IMR-90 (cell line): ENCODE measurements around the gene BOLA1. TPM values are rescaled to one million over a fixed set of nuclear protein-coding genes. Genes with fewer than 3 reads are reported as not detected.

Experiments used
- ATAC-seq: fragments of 200-7000 bp; cut with Tn5 transposase; 2 replicates; pipeline ENCODE4 v1.9.1; 2020; ENCODE audit warnings: low read depth, mild to moderate bottlenecking, moderate library complexity
- BruUV-seq: library from RNA; stranded (reverse); fragments of 400-500 nt; replicated peaks from 2 replicates; lab custom pipeline; 2021; lab: Mats Ljungman, UMichigan
- CTCF ChIA-PET: fragments of 300-600 bp; formaldehyde crosslinking; extraction: SDS; loops from one replicate; lab custom pipeline; 2021; ENCODE audit warnings: antibody characterized with exemption; lab: Yijun Ruan, JAX
- POLR2A ChIA-PET: fragments of 300-600 bp; sonication (Branson Sonifier 250); formaldehyde crosslinking; loops from one replicate; lab custom pipeline; 2022; ENCODE audit warnings: antibody characterized with exemption; ENCODE audit not compliant: unreplicated experiment; lab: Charles Lee
- DNase-seq: peaks from one replicate; pipeline ENCODE4 v3.0.0; 2013
- H2AFZ ChIP-seq: replicated peaks from 2 replicates; pipeline ENCODE3; 2013; ENCODE audit warnings: low read length, mild to moderate bottlenecking; ENCODE audit not compliant: poor library complexity
- H2AK5ac ChIP-seq: 2 replicates; pipeline ENCODE4 v1.6.1; 2013; ENCODE audit warnings: low read depth, low read length, inconsistent platforms
- H2AK9ac ChIP-seq: replicated peaks from 2 replicates; pipeline ENCODE3; 2013; ENCODE audit warnings: mild to moderate bottlenecking, low read depth, low read length, moderate library complexity; ENCODE audit not compliant: poor library complexity
- H2BK120ac ChIP-seq: 2 replicates; pipeline ENCODE4 v1.6.1; 2013; ENCODE audit warnings: low read depth, low read length, inconsistent platforms
- H2BK15ac ChIP-seq: 3 replicates; pipeline ENCODE4 v1.6.1; 2013; ENCODE audit warnings: low read depth, low read length, inconsistent platforms
- H2BK20ac ChIP-seq: 2 replicates; pipeline ENCODE4 v1.6.1; 2013; ENCODE audit warnings: low read depth, mild to moderate bottlenecking, inconsistent platforms, low read length, moderate library complexity
- H2BK5ac ChIP-seq: 2 replicates; pipeline ENCODE4 v1.6.1; 2013; ENCODE audit warnings: mild to moderate bottlenecking, low read depth, low read length, inconsistent platforms; ENCODE audit not compliant: poor library complexity, severe bottlenecking
- H3K14ac ChIP-seq: replicated peaks from 2 replicates; pipeline ENCODE4 v1.6.1; 2013; ENCODE audit warnings: low read depth, low read length, inconsistent platforms
- H3K18ac ChIP-seq: 2 replicates; pipeline ENCODE4 v1.6.1; 2013; ENCODE audit warnings: low read depth, low read length, control low read depth
- H3K23ac ChIP-seq: 2 replicates; pipeline ENCODE4 v1.6.1; 2013; ENCODE audit warnings: low read depth, low read length, inconsistent platforms
- H3K27ac ChIP-seq: 2 replicates; pipeline ENCODE4 v1.5.1; 2013; ENCODE audit warnings: mild to moderate bottlenecking, control low read depth, low read length; ENCODE audit not compliant: insufficient read depth
- H3K27me3 ChIP-seq: 2 replicates; pipeline ENCODE4 v1.6.1; 2013; ENCODE audit warnings: low read length; ENCODE audit not compliant: control insufficient read depth, insufficient read depth
- H3K36me3 ChIP-seq: 2 replicates; pipeline ENCODE4 v1.6.1; 2013; ENCODE audit warnings: low read length, mixed read lengths; ENCODE audit not compliant: control insufficient read depth, insufficient read depth
- H3K4ac ChIP-seq: 2 replicates; pipeline ENCODE4 v1.6.1; 2013; ENCODE audit warnings: low read depth, low read length, inconsistent platforms
- H3K4me1 ChIP-seq: 2 replicates; pipeline ENCODE4 v1.6.1; 2013; ENCODE audit warnings: low read length, mixed read lengths; ENCODE audit not compliant: control insufficient read depth, insufficient read depth
- H3K4me2 ChIP-seq: 2 replicates; pipeline ENCODE4 v1.6.1; 2013; ENCODE audit warnings: low read depth, mild to moderate bottlenecking, control low read depth, low read length, moderate library complexity
- H3K4me3 ChIP-seq: 2 replicates; pipeline ENCODE4 v1.5.1; 2013; ENCODE audit warnings: low read depth, mild to moderate bottlenecking, control low read depth, low read length, moderate library complexity; ENCODE audit not compliant: insufficient read depth
- H3K56ac ChIP-seq: 2 replicates; pipeline ENCODE4 v1.6.1; 2013; ENCODE audit warnings: low read length, inconsistent platforms; ENCODE audit not compliant: insufficient read depth; ENCODE audit errors: extremely low read depth
- H3K79me1 ChIP-seq, 2 experiments: 2 replicates each; pipeline ENCODE4 v1.6.1; 2013; ENCODE audit warnings: low read length in 2 of 2, inconsistent platforms in 1 of 2, low read depth in 1 of 2
- H3K9ac ChIP-seq: 2 replicates; pipeline ENCODE4 v1.6.1; 2013; ENCODE audit warnings: low read depth, low read length, control low read depth
- H3K9me1 ChIP-seq: 2 replicates; pipeline ENCODE4 v1.6.1; 2013; ENCODE audit warnings: low read length, inconsistent platforms; ENCODE audit not compliant: insufficient read depth
- H3K9me3 ChIP-seq: 2 replicates; pipeline ENCODE4 v1.6.1; 2013; ENCODE audit warnings: low read length; ENCODE audit not compliant: control insufficient read depth, insufficient read depth
- H4K20me1 ChIP-seq: 2 replicates; pipeline ENCODE4 v1.6.1; 2013; ENCODE audit warnings: low read length, inconsistent platforms; ENCODE audit not compliant: insufficient read depth
- H4K5ac ChIP-seq: 2 replicates; pipeline ENCODE4 v1.6.1; 2013; ENCODE audit warnings: mild to moderate bottlenecking, low read depth, low read length, control low read depth
- H4K8ac ChIP-seq, 2 experiments: 2 replicates each; pipeline ENCODE4 v1.6.1; 2013; ENCODE audit warnings: low read depth in 2 of 2, low read length in 2 of 2, control low read depth in 1 of 2, inconsistent platforms in 1 of 2
- H4K91ac ChIP-seq: 2 replicates; pipeline ENCODE4 v1.6.1; 2013; ENCODE audit warnings: low read depth, low read length, inconsistent platforms; ENCODE audit not compliant: insufficient read depth
- RAD21 ChIP-seq: IDR thresholded peaks from 2 replicates; pipeline ENCODE4 v1.6.1; 2012; ENCODE audit warnings: low read length, improper control_type of control experiment
- RCOR1 ChIP-seq: IDR thresholded peaks from 2 replicates; pipeline ENCODE4 v1.6.1; 2012; ENCODE audit warnings: mild to moderate bottlenecking, low read length, improper control_type of control experiment; ENCODE audit not compliant: insufficient replicate concordance
- WGBS, 2 experiments: methylation state at CpG; one replicate each; pipeline versions ENCODE4 v1.1.5 to v1.1.7; 2013; ENCODE audit warnings: missing lambda C conversion rate in 2 of 2; ENCODE audit not compliant: insufficient read length in 1 of 2; ENCODE audit errors: extremely low coverage in 2 of 2; 5-methylcytosine and 5-hydroxymethylcytosine counted together
- dilution Hi-C: fragments of 300-500 bp; cut with HindIII; formaldehyde crosslinking; loops from one replicate; pipeline ENCODE4 v1.14.3; 2018; ENCODE audit warnings: low sequenced_read_pairs; ENCODE audit not compliant: unreplicated experiment
- in situ Hi-C: fragments of 300-500 bp; cut with MboI; formaldehyde crosslinking; loops from 3 replicates; pipeline ENCODE4 v1.14.3; 2019; ENCODE audit warnings: low sequenced_read_pairs, inconsistent platforms, mixed read lengths
- intact Hi-C: fragments of 100-400 bp; cut with micrococcal nuclease; formaldehyde crosslinking; loops from 2 replicates; pipeline ENCODE4 v1.10.0; 2022
- polyA plus RNA-seq, 3 experiments: library from polyadenylated mRNA; depleted of rRNA; stranded (reverse); fragments of >200 nt; gene quantifications; 2 replicates each; pipeline ENCODE4 v1.2.3, GENCODE V29; 2012; ENCODE audit warnings: low replicate concordance in 1 of 3
- total RNA-seq: library from RNA; depleted of rRNA; stranded (reverse); fragments of >200 nt; gene quantifications from 2 replicates; pipeline ENCODE4 v1.2.3, GENCODE V29; 2012
- TF ChIP-seq, protein P1 (sequence below): conservative IDR thresholded peaks from 2 replicates; pipeline ENCODE4 v1.5.1; 2012; ENCODE audit warnings: mild to moderate bottlenecking, low read depth, low read length, improper control_type of control experiment

The BOLA1 gene
- total and polyA plus RNA-seq, 2 of the 4 experiments (the other 2 are of a cell fraction) = 3.4 to 12.6 TPM

DNA sequence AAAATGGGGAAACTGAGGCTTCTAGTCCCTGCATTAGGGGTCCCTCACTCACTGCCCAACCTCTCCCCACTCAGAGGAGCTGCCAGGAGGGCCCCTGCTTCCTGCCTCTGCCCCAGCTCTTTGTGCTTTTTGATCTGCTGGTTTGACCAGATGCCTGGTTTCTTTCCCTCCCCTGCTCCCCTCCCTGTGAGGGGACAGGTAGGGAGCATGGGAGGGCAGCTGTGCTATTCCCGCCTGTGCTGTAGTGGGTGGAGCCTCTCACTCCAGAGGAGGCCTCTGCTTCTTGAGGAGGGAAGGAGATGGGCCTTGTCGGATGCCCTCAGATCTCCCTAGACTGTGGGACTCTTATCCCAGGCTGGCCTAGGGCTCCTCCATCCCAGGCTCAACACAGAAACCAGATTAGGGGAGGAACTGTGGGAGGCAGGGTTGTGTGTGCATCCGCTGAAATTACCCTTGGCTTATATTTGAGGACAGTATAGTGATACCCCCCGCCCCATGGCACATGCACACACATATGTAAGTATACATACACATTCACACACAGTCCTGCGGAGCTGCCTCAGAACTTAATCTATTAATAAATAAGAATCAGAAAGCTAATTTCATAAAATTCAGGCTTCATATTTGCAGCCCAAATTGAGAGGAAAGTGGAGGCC, 4.6 kb downstream of the BOLA1 start:
- Histone ChIP-seq H3K18ac (no peak overlapping the region), H3K4ac (no peak overlapping the region), H4K8ac (no peak overlapping the region), H3K23ac (no peak overlapping the region), H3K79me1 (peaks cover 0 to 10% of the 10 kb centered on the region in 2 experiments; a peak in 3 of 4 replicates), H3K56ac (no peak overlapping the region), H3K4me3 (no peak overlapping the region), H3K27ac (no peak overlapping the region), H2AK9ac (no peak overlapping the region), H4K91ac (no peak overlapping the region), H2BK20ac (no peak overlapping the region), H3K27me3 (no peaks in the 10 kb centered on the region), H3K9me3 (no peaks in the 10 kb centered on the region), H3K14ac (no peak overlapping the region), H2AFZ (no peak overlapping the region), H4K20me1 (no peaks in the 10 kb centered on the region), H3K9ac (no peak overlapping the region), H3K4me2 (no peak overlapping the region), H4K5ac (no peak overlapping the region), H3K9me1 (peaks cover 8% of the 10 kb centered on the region), H3K4me1 (peaks cover 4% of the 10 kb centered on the region), H3K36me3 (peaks cover 29% of the 10 kb centered on the region), H2BK120ac (no peak overlapping the region), H2AK5ac (no peak overlapping the region), H2BK15ac (no peak overlapping the region), H2BK5ac (no peak overlapping the region)
- CTCF ChIA-PET = no interaction called here
- in situ Hi-C loops (loop anchor here (5.0 kb wide), 1 partner anchor 33 kb away; the partner anchor contains the start of gene MTMR11), intact Hi-C loops (no loop called here), dilution Hi-C loops (no loop called here)
- TF ChIP-seq RCOR1 (no peak), RAD21 (no peak)
- TF ChIP-seq, protein P1, sequence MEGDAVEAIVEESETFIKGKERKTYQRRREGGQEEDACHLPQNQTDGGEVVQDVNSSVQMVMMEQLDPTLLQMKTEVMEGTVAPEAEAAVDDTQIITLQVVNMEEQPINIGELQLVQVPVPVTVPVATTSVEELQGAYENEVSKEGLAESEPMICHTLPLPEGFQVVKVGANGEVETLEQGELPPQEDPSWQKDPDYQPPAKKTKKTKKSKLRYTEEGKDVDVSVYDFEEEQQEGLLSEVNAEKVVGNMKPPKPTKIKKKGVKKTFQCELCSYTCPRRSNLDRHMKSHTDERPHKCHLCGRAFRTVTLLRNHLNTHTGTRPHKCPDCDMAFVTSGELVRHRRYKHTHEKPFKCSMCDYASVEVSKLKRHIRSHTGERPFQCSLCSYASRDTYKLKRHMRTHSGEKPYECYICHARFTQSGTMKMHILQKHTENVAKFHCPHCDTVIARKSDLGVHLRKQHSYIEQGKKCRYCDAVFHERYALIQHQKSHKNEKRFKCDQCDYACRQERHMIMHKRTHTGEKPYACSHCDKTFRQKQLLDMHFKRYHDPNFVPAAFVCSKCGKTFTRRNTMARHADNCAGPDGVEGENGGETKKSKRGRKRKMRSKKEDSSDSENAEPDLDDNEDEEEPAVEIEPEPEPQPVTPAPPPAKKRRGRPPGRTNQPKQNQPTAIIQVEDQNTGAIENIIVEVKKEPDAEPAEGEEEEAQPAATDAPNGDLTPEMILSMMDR = no peak
- no CpG with 5 or more reads among the region's 5 CpGs for WGBS, 2 experiments
- DNase-seq = no peak
- no TSS peak for BruUV-seq
- no peak for ATAC-seq
- POLR2A ChIA-PET = no interaction called here
